NCI-H1694 treated with DMSO at 0.1 percent for 48 hours (cell line): ENCODE results near the gene FAM107B.
A peak's percentile ranks its signal among the peaks of the same experiment; 100 is the strongest.

ENCODE experiments used
- DNase-seq: peaks from one replicate; lab custom pipeline; 2025; lab: John Stamatoyannopoulos, UW

FAM107B gene

GRCh38 chr10:14580671-14581332, 193.9 kb downstream of the FAM107B start:
- DNase-seq = no peak

- no peak for DNase-seq
These were observed 195.3 kb downstream of the FAM107B start for GRCh38 chr10:14579405-14579804.

- no peak for DNase-seq
These were observed 196.4 kb downstream of the FAM107B start for GRCh38 chr10:14578060-14578952.

GRCh38 chr10:14574885-14575284, 199.8 kb downstream of the FAM107B start:
- DNase-seq = no peak

- DNase-seq = no peak
These were observed 200.4 kb downstream of the FAM107B start for GRCh38 chr10:14574291-14574690.

GRCh38 chr10:14573666-14574261, 200.9 kb downstream of the FAM107B start:
- DNase-seq = no peak

- no peak for DNase-seq
These were observed 201.9 kb downstream of the FAM107B start for GRCh38 chr10:14572811-14573210.

GRCh38 chr10:14571866-14572507, 202.7 kb downstream of the FAM107B start:
- no peak for DNase-seq

GRCh38 chr10:14570800-14571199, 203.9 kb downstream of the FAM107B start:
- DNase-seq = no peak

GRCh38 chr10:14569274-14570060, 205.2 kb downstream of the FAM107B start:
- DNase-seq = no peak

- no peak for DNase-seq
These were observed 207.3 kb downstream of the FAM107B start for GRCh38 chr10:14567421-14567820.

- DNase-seq = no peak
These were observed 208.2 kb downstream of the FAM107B start for GRCh38 chr10:14566498-14566897.

GRCh38 chr10:14565199-14565598, 209.5 kb downstream of the FAM107B start:
- DNase-seq = no peak

GRCh38 chr10:14564268-14564744, 210.4 kb downstream of the FAM107B start:
- DNase-seq = no peak

GRCh38 chr10:14563359-14563940, 211.2 kb downstream of the FAM107B start:
- DNase-seq = no peak

- no peak for DNase-seq
These were observed 211.7 kb downstream of the FAM107B start for GRCh38 chr10:14563076-14563336.

GRCh38 chr10:14562218-14563075, 212.2 kb downstream of the FAM107B start:
- DNase-seq = no peak

- peak; percentile 81 for DNase-seq
These were observed 213.6 kb downstream of the FAM107B start for GRCh38 chr10:14560791-14561765.

GRCh38 chr10:14560274-14560673, 214.4 kb downstream of the FAM107B start:
- no peak for DNase-seq
